ENCODE results near the gene CEP83.
"Not testable (repeated sequence)": the region's sequence is repeated elsewhere in the genome, so short reads cannot be mapped to it uniquely, and the experiment has no call there.

The CEP83 gene

DNA sequence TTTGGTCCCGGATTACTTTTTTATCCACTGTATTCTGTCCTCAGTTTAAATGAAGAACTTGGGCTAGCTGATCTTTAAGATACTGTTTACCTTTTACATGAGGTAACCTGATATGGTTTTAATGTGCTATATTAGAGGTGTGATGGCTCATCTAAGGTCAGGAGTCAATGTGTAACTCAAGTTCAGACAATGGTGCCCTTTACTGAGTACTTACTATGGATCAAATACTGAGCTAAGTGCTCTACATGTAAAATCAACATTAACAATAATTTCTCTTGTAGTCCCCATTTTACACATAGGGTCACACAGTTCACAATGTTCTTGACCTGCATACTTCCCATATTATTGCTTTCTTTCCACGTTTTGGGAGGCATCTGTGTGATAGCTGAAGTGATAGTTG is 79.2 kb downstream of the CEP83 start:
- DNase-seq (ENCODE audit: low read depth in 2 of 3, low spot score in 2 of 3): no peak

DNA sequence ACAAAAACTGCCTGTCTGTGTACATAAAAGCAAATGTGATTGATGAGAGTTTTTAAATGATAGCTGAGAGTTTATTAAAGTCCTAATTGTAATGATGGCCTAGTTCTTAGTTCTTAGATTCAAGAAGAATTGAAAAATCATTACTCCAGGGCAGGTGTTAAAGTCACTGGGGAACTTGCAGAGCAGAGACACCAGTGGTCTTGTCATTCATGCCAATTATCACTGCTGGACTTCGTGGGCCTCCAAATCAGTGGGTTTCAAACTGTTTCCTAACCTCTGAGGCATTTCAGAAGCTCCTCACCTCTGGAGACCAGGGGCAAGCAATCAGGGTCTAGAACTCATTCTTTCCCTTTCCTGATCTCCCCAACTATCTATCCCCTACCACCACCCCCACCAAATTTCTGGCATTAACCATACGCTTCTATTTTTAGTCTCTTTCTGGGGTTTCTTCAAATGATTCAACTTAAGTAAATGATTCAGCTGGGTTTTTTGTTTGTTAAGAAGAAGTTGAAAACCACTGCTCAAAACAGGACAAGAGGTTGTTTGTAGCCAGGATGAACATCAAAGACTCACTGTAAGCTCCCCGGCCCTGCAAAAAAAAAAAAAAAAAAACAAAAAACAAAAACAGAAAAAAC is 80.1 kb downstream of the CEP83 start:
- no peak for DNase-seq (ENCODE audit: low read depth in 2 of 3, low spot score in 2 of 3)

DNA sequence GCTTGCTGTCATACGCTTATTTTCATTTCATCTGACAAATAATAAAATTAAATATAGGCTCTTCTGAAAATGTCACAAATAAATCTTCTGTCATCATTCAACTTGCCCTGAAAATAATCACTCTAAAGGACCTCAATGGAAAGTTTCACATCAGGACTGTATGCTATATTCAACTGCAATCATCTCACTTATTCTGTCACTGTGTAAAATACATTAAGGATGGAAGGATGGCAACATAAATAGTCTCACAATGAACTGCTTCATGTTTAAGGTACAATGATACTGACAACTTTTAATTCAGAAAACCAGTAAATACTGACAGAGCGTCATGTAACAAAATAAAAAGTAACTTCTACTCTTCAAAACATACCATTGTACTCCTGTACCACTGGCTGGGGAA is 82.1 kb downstream of the CEP83 start:
- no peak for DNase-seq (ENCODE audit: low read depth in 2 of 3, low spot score in 2 of 3)

DNA sequence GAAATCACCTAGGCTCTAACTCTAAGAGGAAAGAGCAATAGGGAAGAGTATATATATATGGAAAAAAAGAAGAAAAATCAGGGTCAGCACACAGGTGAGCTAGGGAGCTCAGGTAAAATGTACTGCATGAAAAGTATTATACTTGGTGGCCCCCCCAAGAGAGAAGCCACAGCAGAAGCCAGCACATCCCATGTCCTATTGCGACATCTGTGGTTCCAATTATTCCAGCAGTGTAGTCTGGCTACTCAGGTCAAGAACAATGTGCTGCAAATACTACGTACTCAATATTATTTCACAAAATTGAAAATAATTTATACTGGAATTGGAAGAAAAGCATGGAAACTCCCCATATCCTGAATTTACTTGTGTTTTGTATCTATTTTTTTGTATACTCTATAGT is 85.5 kb downstream of the CEP83 start:
- no peak for DNase-seq (ENCODE audit: low read depth in 2 of 3, low spot score in 2 of 3)

DNA sequence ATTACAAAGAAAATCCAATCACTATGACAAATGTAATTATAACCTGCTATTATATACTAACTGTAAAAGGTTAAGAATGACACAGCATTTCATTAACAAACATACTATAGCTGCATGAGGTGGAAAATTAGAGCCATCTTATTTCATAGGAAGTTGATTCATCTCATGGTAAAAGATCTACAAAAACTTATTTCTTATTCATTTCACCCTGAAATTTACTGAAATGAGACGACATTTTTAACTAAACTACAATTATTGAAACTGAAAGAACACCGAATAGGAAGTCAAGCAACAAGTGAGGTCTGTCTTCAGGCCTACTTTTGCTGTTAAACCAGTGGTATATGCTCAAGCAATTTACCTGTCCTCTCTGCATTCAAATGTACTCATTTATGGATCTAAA is 87.2 kb downstream of the CEP83 start:
- no peak for DNase-seq (ENCODE audit: low read depth in 2 of 3, low spot score in 2 of 3)

DNA sequence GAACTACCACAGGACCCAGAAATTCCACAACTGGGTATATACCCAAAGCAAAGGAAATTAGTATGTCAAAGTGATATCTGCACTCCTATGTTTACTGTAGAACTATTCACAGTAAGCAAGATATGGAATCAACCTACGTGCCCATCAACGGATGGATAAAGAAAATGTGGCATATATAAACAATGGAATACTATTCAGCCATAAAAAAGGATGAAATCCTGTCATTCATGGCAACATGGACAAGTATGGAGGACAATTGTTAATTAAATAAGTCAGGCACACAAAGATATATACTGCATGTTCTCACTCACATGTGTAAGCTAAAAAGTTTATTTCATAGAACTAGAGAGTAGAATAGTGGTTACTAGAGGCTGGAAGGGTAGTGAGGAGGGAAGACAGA is 97.0 kb downstream of the CEP83 start:
- no peak for DNase-seq (ENCODE audit: low read depth in 2 of 3, low spot score in 2 of 3)

DNA sequence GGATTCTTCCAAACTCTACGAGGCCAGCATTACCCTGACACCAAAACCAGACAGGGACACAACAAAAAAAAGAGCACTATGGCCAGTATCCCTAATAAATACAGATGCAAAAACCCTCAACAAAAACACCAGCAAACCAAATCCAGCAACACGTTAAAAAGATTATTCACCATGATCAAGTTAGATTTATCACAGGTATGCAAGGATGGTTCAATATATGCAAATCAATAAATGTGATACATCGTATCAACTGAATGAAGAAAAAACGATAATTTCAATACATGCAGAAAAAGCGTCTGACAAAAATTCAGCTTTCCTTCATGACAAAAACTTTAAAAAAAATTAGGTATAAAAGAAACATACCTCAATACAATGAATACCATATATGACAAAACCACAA is 99.9 kb downstream of the CEP83 start:
- no peak for DNase-seq (ENCODE audit: low read depth in 2 of 3, low spot score in 2 of 3)

DNA sequence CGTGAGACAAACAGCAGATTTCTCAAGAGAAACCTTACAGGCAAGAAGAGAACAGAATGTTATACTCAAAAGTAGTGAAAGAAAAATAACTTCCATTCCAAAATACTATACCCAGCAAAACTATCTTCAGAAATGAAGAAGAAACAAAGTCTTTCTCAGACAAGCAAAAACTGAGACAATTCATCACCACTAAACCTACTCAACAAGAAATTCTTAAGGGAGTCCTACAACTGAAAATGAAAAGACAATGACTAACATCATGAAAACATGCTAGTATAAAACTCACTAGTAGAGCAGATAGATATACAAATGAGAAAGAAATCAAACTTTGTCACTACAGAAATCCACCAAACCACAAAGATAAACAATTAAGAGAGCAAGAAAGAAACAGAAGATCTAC is 106.5 kb downstream of the CEP83 start:
- DNase-seq (ENCODE audit: low read depth in 2 of 3, low spot score in 2 of 3): no peak

DNA sequence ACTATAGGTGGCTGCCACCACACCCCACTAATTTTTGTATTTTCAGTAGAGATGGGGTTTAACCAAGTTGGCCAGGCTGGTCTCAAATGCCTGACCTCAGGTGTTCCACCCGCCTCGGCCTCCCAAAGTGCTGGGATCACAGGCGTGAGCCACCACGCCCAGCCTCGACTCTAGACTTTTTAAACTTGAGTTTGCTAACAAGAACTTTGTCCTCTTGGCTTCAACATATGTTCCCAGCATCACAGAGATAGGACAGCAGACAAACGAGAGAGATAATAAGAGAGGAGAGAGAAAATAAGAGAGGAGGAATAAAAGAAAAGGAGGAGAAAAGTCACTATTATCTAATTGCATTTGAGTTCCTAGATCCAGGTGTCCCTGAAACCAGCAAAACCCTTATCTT is 119.1 kb downstream of the CEP83 start:
- no peak for DNase-seq (ENCODE audit: low read depth in 2 of 3, low spot score in 2 of 3)

DNA sequence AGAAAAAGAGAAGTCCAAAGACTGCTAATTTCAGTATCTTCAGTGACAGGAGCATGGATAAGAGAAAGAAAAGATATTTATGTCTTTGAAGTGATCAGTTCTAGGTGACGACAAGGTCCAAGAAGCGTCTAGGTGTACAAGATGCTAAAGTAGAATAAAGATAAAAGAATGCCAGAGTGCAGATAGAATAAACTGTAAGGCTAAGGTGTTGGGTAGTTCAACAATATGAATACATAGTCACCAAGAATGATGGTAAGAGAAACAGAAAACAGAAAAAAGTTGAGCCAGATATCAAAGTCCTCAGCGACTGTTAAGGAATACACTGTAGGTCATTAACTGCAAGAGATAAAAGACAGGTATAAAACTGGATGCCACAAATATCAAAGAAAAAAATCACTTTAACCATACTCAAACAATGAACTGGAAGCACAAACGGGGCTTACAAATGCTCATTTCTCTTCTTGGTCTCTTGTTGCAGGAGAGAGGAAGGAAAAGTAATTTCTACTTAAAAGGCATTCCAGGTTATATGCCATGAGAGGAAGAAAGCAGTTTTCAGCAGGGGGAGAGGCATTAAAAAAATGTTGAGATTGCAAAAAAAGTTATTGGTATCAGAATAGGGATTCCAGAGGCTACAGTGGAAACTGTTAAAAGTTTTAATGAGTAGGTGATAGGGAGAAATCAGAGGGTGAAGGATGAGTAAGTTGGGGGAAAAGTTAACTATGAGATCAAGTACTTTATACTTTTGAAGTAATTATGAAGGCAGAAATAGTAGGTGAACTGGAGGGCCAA is 121.5 kb downstream of the CEP83 start:
- no peak for DNase-seq (ENCODE audit: low read depth in 2 of 3, low spot score in 2 of 3)

DNA sequence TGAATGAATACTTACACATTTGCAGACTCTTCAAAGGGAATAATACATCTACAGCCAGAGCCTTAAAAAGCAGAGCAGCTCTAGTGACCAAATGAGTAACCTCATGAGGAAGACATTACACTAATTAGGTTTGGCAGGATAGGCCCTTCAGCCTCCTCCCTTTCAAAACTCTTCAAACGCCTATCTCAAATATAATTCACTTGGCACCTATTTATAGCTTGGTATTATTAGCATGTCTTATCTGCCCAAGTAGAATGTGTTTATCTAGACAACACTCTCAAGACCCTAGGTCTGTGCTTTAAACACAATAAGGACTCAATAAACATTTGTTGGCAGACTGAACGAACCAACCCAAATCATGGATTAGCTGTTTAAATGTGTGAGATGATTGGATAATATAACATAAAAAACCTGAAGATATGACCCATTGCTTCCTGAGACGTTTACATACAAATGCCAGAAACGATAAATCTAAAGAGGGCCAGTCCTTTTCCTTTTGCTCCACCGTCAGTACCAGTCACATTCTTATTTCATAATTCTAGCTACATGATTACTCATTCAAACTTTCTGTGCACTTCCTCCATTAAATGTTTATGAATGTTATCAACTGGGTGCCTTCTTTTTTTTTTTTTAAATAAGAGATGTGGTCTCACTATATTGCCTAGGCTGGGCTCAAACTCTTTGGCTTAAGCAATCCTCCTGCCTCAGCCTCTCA is 123.3 kb downstream of the CEP83 start:
- no peak for DNase-seq (ENCODE audit: low read depth in 2 of 3, low spot score in 2 of 3)

DNA sequence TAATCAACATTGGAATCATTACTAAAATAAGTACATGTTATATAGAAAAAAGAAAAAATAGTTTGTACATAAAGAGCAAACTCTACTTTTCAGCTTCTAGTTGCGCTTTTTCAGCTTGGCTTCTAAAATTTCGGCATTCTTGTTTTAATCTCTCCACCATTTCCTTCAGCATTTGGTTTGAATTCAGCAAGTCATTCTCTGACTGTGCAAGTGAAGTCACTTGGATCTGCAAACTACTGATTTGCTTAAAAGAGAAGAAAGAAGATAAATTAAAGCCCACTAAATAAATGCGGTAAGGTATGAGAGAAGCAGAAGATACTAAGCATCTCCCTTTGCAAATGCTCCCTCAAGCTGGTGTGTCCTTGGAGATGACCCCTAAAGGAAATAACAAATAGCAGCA is 126.3 kb downstream of the CEP83 start:
- no peak for DNase-seq (ENCODE audit: low read depth in 2 of 3, low spot score in 2 of 3)

DNA sequence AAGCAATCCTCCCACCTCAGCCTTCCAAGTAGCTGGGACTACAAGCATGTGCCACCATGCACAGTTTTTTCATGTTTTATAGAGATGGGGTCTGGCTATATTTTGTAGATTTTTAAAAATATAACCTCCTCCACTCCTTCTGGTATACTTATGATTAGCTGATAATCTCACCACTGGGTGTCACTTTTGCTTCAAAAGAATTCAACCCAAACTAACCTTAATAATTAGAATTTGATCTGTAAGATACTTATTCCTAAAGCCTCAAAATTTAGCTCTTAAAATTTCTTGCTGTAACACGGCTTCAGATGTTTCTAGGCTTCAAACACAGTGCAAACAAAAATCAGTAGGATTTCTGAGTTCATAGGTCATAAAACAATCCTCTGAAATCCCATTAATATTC is 130.3 kb downstream of the CEP83 start:
- no peak for DNase-seq (ENCODE audit: low read depth in 2 of 3, low spot score in 2 of 3)

DNA sequence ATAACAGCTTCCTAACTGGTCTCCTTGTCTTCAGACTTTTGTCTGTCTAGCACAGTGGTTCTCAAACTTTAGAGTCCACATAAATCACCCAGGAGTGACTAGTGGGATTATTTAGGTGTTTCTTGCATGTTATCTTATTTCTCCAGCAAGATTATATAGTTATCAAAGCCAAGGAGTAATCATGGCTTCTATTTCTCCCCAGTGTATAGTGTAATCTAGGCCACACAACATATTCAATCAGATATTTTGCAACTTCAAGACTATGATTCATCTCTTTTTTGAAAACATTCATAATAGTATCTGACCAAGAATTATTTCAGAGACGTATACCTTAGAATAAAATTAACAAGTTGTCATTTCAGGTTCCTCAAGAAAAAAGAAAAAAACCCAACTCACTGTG is 131.9 kb downstream of the CEP83 start:
- no peak for DNase-seq (ENCODE audit: low read depth in 2 of 3, low spot score in 2 of 3)

DNA sequence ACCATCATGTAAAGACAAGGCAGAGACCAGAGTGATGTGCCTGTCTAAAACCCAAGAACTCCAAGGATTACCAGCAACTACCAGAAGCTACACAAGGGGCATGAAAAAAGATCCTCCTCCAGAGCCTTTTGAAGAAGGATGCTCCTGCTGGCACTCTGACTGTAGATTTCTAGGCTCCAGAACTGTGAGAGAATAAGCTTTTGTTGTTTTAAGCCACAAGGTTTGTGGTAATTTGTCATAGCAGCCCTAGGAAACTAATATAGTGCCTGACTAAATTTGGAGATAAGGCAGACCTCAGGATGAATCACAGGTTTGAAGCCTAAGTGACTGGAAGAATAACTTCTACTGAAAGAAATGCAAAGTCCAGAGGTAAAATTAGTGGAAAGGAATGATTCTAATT is 132.9 kb downstream of the CEP83 start:
- DNase-seq (ENCODE audit: low read depth in 2 of 3, low spot score in 2 of 3): no peak

DNA sequence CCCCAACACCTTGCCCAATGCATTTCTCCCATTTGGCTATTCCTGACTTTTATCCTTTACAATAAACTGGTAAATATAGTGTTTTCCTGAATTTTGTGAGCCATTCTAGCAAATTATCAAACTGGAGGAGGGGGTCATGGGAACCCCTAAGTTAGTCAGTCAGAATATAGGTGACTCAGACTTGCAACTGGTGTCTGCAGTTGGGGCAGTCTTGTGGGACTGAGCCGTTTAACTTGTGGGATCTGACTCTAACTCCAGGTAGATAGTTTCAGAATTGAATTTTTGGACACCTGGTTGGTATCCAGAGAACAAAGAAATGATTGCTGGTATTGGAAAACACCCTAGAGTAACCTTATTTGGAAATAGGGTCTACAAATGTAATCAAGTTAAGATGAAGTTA is 133.4 kb downstream of the CEP83 start:
- no peak for DNase-seq (ENCODE audit: low read depth in 2 of 3, low spot score in 2 of 3)

DNA sequence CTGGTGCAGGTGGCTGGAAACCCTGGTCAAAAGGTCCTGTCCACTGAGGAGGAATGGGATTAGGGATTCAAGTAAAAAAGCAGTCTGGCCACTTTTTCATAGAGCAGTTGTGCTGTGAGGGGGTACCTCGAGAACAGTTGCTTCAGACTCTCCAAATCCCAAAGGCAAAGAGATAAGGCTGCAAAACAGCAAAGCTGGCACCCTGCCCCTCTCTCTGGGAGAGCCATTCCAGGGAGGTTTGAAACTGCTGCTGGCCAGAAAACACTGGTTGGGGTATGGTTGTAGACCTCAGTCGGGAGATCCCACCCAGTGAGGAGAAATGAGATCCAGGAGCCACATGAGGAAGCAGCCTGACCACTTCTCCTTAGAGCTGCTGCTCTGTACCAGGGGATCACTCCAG is 137.3 kb downstream of the CEP83 start:
- no peak for DNase-seq (ENCODE audit: low read depth in 2 of 3, low spot score in 2 of 3)

DNA sequence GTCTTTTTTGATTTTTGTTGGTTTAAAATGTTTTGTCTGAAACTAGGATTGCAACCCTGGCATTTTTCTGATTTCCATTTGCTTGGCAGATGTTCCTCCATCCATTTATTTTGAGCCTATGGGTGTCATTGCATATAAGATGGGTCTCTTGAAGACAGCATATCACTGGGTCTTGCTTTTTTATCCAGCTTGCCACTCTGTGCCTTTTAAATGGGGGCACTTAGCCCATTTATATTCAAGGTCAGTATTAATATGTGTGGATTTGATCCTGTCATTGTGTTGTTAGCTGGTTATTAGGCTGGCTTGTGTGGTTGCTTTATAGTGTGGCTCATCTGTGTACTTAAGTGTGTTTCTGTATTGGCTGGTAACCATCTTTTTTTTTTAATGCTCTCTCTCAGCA is 139.6 kb downstream of the CEP83 start:
- no peak for DNase-seq (ENCODE audit: low read depth in 2 of 3, low spot score in 2 of 3)

DNA sequence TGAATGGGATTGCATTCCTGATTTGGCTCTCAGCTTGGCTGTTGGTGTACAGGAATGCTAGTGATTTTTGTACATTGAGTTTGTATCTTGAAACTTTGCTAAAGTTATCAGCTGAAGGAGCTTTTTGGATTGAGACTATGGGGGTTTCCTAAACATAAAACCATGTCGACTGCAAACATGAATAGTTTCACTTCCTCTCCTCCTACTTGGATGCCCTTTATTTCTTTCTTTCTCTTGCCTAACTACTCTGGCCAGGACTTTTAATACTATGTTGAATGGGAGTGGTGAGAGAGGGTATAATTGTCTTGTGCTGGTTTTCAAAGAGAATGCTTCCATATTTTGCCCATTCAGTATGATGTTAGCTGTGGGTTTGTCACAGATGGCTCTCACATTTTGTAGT is 141.5 kb downstream of the CEP83 start:
- DNase-seq (ENCODE audit: low read depth in 2 of 3, low spot score in 2 of 3): no peak

DNA sequence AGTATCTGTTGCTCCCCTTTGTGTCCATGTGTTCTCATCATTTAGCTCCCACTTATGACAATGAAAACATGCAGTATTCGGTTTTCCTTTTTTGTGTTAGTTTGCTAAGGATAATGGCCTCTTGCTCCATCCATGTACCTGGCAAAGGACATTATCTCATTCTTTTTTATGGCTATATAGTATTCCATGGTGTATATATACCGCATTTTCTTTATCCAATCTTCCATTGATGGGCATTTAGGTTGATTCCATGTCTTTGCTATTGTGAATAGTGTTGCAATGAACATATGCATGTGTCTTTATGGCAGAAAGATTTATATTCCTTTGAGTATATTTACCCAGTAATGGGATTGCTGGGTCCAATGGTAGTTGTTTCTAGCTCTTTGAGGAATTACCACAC is 143.1 kb downstream of the CEP83 start:
- DNase-seq (ENCODE audit: low read depth in 2 of 3, low spot score in 2 of 3): not testable (repeated sequence)

DNA sequence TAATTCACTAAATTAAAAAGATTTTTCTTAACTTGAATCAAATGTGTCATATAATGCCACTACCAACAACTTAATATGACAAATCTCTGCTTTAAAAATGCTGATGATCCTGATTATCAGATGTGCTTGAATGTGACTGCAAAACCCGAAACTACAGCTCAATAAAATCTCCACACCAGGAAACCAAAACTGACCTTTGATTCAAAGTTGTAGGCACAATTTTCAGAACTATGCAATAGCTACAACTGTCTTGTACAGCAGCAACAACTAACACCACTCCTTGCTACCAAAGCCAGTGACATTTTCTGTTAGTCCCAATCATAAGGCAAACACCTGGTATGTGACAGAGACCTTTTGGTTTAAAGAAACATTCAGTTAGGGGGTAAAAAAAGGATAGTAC is 147.3 kb downstream of the CEP83 start:
- DNase-seq (ENCODE audit: low read depth in 2 of 3, low spot score in 2 of 3): no peak

DNA sequence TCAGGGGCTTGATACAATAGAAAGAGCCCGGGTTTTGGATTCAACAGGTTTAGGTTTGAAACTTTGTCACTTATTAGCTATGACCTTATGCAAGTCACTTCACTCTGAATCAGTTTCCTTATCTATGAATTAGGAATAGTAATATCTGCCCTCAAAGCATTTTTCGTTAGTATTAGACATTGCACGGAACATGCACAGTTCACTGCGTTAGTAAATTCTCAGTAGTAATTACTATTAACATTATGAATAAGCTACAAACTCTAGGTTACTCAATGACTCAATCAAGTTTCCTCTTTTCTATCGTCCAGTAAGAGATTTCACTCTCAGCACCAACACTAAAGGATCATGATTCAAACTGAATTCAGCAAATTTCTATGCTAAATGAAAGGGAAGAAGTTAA is 150.3 kb downstream of the CEP83 start:
- no peak for DNase-seq (ENCODE audit: low read depth in 2 of 3, low spot score in 2 of 3)
